MM.1S (cell line): Measurements from ENCODE around the gene HSD3B2.

Experiments used
- DNase-seq: peaks from one replicate; pipeline ENCODE4 v3.0.0-alpha.2; 2015
- H2AFZ ChIP-seq: fragments of 300-600 bp; sonication (generic); 2 replicates; pipeline ENCODE4 v1.6.0; 2016; ENCODE audit warnings: antibody characterized with exemption, low read length
- H3F3A ChIP-seq: fragments of 300-600 bp; sonication (generic); 2 replicates; pipeline ENCODE4 v1.6.1; 2016; ENCODE audit warnings: mild to moderate bottlenecking, antibody characterized with exemption, low read length, moderate library complexity, mixed read lengths; ENCODE audit not compliant: insufficient read depth
- H3K27ac ChIP-seq: fragments of 300-600 bp; sonication (generic); 2 replicates; pipeline ENCODE4 v1.5.1; 2016; ENCODE audit warnings: mild to moderate bottlenecking, low read length
- H3K27me3 ChIP-seq: fragments of 300-600 bp; sonication (generic); replicated peaks from 2 replicates; pipeline ENCODE4 v1.6.0; 2016; ENCODE audit warnings: low read length; ENCODE audit not compliant: insufficient read depth
- H3K36me3 ChIP-seq: fragments of 300-600 bp; sonication (generic); replicated peaks from 2 replicates; pipeline ENCODE4 v1.6.1; 2016; ENCODE audit warnings: mild to moderate bottlenecking, low read length, mixed read lengths; ENCODE audit not compliant: insufficient read depth
- H3K4me1 ChIP-seq: fragments of 300-600 bp; sonication (generic); 2 replicates; pipeline ENCODE4 v1.6.1; 2016; ENCODE audit warnings: low read length, mixed read lengths
- H3K4me2 ChIP-seq: fragments of 300-600 bp; sonication (generic); 2 replicates; pipeline ENCODE4 v1.6.0; 2016; ENCODE audit warnings: low read depth, low read length
- H3K4me3 ChIP-seq: fragments of 300-600 bp; sonication (generic); 2 replicates; pipeline ENCODE4 v1.5.1; 2016; ENCODE audit warnings: low read length, mixed read lengths
- H3K79me2 ChIP-seq: fragments of 300-600 bp; sonication (generic); 2 replicates; pipeline ENCODE4 v1.6.1; 2016; ENCODE audit warnings: mixed run types, low read length, mixed read lengths
- H3K9ac ChIP-seq: fragments of 300-600 bp; sonication (generic); 2 replicates; pipeline ENCODE4 v1.6.1; 2016; ENCODE audit warnings: low read length, mixed read lengths
- H3K9me2 ChIP-seq: fragments of 300-600 bp; sonication (generic); replicated peaks from 2 replicates; pipeline ENCODE4 v1.6.1; 2016; ENCODE audit warnings: mild to moderate bottlenecking, low read length, mixed read lengths; ENCODE audit not compliant: insufficient read depth
- H3K9me3 ChIP-seq: fragments of 300-600 bp; sonication (generic); replicated peaks from 2 replicates; pipeline ENCODE4 v1.6.1; 2016; ENCODE audit warnings: mild to moderate bottlenecking, low read length, mixed read lengths; ENCODE audit not compliant: insufficient read depth
- H4K20me1 ChIP-seq: fragments of 300-600 bp; sonication (generic); 2 replicates; pipeline ENCODE4 v1.6.1; 2016; ENCODE audit warnings: mild to moderate bottlenecking, low read length, moderate library complexity, mixed read lengths; ENCODE audit not compliant: insufficient read depth
- EZH2 ChIP-seq: fragments of 300-600 bp; sonication (generic); optimal IDR thresholded peaks from 2 replicates; pipeline ENCODE3; 2017; ENCODE audit warnings: low read depth, mild to moderate bottlenecking, antibody characterized with exemption, low read length, mixed read lengths
- EZH2phosphoT487 ChIP-seq: fragments of 300-600 bp; sonication (generic); IDR thresholded peaks from 2 replicates; pipeline ENCODE4 v1.6.1; 2018; ENCODE audit warnings: antibody characterized with exemption, low read length
- TF ChIP-seq, protein P1 (sequence below): fragments of 300-600 bp; sonication (generic); IDR thresholded peaks from 2 replicates; pipeline ENCODE4 v1.5.1; 2016; ENCODE audit warnings: antibody characterized with exemption, low read length, mixed read lengths

HSD3B2 gene

GRCh38 chr1:119469741-119470140, 54.8 kb downstream of the HSD3B2 start:
- Histone ChIP-seq H3K9me3 (no peaks in the 10 kb centered on the region), H3K27ac (no peak overlapping the region), H3K36me3 (no peaks in the 10 kb centered on the region), H3F3A (no peaks in the 10 kb centered on the region), H3K9me2 (no peaks in the 10 kb centered on the region), H2AFZ (no peak overlapping the region), H3K4me3 (no peak overlapping the region), H3K4me1 (no peaks in the 10 kb centered on the region), H3K4me2 (no peak overlapping the region), H3K27me3 (no peaks in the 10 kb centered on the region), H4K20me1 (no peaks in the 10 kb centered on the region), H3K9ac (no peak overlapping the region), H3K79me2 (no peaks in the 10 kb centered on the region)
- TF ChIP-seq EZH2, result no peak
- TF ChIP-seq, protein P1, sequence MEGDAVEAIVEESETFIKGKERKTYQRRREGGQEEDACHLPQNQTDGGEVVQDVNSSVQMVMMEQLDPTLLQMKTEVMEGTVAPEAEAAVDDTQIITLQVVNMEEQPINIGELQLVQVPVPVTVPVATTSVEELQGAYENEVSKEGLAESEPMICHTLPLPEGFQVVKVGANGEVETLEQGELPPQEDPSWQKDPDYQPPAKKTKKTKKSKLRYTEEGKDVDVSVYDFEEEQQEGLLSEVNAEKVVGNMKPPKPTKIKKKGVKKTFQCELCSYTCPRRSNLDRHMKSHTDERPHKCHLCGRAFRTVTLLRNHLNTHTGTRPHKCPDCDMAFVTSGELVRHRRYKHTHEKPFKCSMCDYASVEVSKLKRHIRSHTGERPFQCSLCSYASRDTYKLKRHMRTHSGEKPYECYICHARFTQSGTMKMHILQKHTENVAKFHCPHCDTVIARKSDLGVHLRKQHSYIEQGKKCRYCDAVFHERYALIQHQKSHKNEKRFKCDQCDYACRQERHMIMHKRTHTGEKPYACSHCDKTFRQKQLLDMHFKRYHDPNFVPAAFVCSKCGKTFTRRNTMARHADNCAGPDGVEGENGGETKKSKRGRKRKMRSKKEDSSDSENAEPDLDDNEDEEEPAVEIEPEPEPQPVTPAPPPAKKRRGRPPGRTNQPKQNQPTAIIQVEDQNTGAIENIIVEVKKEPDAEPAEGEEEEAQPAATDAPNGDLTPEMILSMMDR, result no peak
- no peak for TF ChIP-seq EZH2phosphoT487
- no peak for DNase-seq

GRCh38 chr1:119470377-119470776, 55.4 kb downstream of the HSD3B2 start:
- no peaks in the 10 kb centered on the region for H3F3A ChIP-seq
- no peak overlapping the region for H3K27ac ChIP-seq
- H3K27me3 ChIP-seq, result no peaks in the 10 kb centered on the region
- no peaks in the 10 kb centered on the region for H3K9me2 ChIP-seq
- H4K20me1 ChIP-seq, result no peaks in the 10 kb centered on the region
- H3K36me3 ChIP-seq, result no peaks in the 10 kb centered on the region
- H3K79me2 ChIP-seq, result no peaks in the 10 kb centered on the region
- H3K4me3 ChIP-seq, result no peak overlapping the region
- no peaks in the 10 kb centered on the region for H3K4me1 ChIP-seq
- no peak for DNase-seq
- no peak for TF ChIP-seq EZH2phosphoT487
- no peak for TF ChIP-seq EZH2
- TF ChIP-seq, protein P1, result no peak
- no peak overlapping the region for H2AFZ ChIP-seq
- no peak overlapping the region for H3K9ac ChIP-seq
- no peaks in the 10 kb centered on the region for H3K9me3 ChIP-seq
- no peak overlapping the region for H3K4me2 ChIP-seq

DNA sequence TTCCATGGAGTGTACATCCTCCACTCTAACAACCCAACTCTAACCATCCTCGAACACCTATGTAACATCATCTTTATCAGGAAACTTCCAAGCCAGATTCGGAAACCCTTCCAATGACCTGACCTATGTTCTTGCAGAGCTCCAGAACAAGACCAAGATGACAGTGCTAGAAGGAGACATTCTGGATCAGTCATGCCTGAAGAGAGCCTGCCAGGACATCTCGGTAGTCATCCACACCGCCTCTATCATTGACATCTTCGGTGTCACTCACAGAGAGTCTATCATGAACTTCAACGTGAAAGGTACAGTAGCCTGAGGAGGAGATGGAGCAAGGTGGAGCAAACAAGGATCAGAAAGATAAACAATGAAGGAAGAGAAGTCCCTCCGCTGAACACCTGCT, 56.0 kb downstream of the HSD3B2 start:
- Histone ChIP-seq H3K79me2 (no peaks in the 10 kb centered on the region), H3K9ac (no peak overlapping the region), H3K4me3 (no peak overlapping the region), H3K9me2 (no peaks in the 10 kb centered on the region), H3K4me1 (no peaks in the 10 kb centered on the region), H3K9me3 (no peaks in the 10 kb centered on the region), H4K20me1 (no peaks in the 10 kb centered on the region), H2AFZ (no peak overlapping the region), H3K36me3 (no peaks in the 10 kb centered on the region), H3F3A (no peaks in the 10 kb centered on the region), H3K27ac (no peak overlapping the region), H3K4me2 (no peak overlapping the region), H3K27me3 (no peaks in the 10 kb centered on the region)
- DNase-seq, result no peak
- TF ChIP-seq EZH2phosphoT487 (no peak), EZH2 (no peak)
- TF ChIP-seq, protein P1, result no peak
